ENCODE measurements around the gene C1QL3.

Gene C1QL3

GRCh38 chr10:16518822-16519221, 2.9 kb downstream of the C1QL3 start:
- no peak for TF ChIP-seq CTCF (IDR thresholded peaks at IDR 0.05; ENCODE audit: low read length)
- TF ChIP-seq EZH2phosphoT487 (IDR thresholded peaks at IDR 0.05; ENCODE audit: low read length), result no peak
- TF ChIP-seq EZH2 (optimal IDR thresholded peaks at IDR 0.05; ENCODE audit: low read depth, low read length), result no peak
- Histone ChIP-seq H3K4me3 (ENCODE audit: low read length) (no peak overlapping the region), H3K27me3 (replicated peaks; ENCODE audit: insufficient read depth, low read length) (no peaks in the 10 kb centered on the region), H3K36me3 (replicated peaks; ENCODE audit: insufficient read depth, low read length) (no peaks in the 10 kb centered on the region), H3K4me1 (ENCODE audit: low read length) (no peaks in the 10 kb centered on the region), H2AFZ (ENCODE audit: low read length) (no peak overlapping the region), H3F3A (ENCODE audit: insufficient read depth, low read length) (no peaks in the 10 kb centered on the region), H3K9me2 (replicated peaks; ENCODE audit: insufficient read depth, low read length) (no peaks in the 10 kb centered on the region), H3K27ac (ENCODE audit: low read length) (no peak overlapping the region), H3K9ac (ENCODE audit: low read length) (no peak overlapping the region), H3K79me2 (ENCODE audit: low read length) (no peaks in the 10 kb centered on the region), H3K9me3 (replicated peaks; ENCODE audit: insufficient read depth, low read length) (no peaks in the 10 kb centered on the region), H4K20me1 (ENCODE audit: insufficient read depth, low read length) (no peaks in the 10 kb centered on the region), H3K4me2 (ENCODE audit: low read depth, low read length) (no peak overlapping the region)
- no peak for DNase-seq

- Histone ChIP-seq H3K4me2 (ENCODE audit: low read depth, low read length) (no peak overlapping the region), H3K9ac (ENCODE audit: low read length) (no peak overlapping the region), H3K36me3 (replicated peaks; ENCODE audit: insufficient read depth, low read length) (no peaks in the 10 kb centered on the region), H3K9me3 (replicated peaks; ENCODE audit: insufficient read depth, low read length) (no peaks in the 10 kb centered on the region), H3K79me2 (ENCODE audit: low read length) (no peaks in the 10 kb centered on the region), H4K20me1 (ENCODE audit: insufficient read depth, low read length) (no peaks in the 10 kb centered on the region), H3K4me1 (ENCODE audit: low read length) (no peaks in the 10 kb centered on the region), H3K27ac (ENCODE audit: low read length) (no peak overlapping the region), H3K27me3 (replicated peaks; ENCODE audit: insufficient read depth, low read length) (no peaks in the 10 kb centered on the region), H3K4me3 (ENCODE audit: low read length) (no peak overlapping the region), H3K9me2 (replicated peaks; ENCODE audit: insufficient read depth, low read length) (no peaks in the 10 kb centered on the region), H2AFZ (ENCODE audit: low read length) (no peak overlapping the region), H3F3A (ENCODE audit: insufficient read depth, low read length) (no peaks in the 10 kb centered on the region)
- TF ChIP-seq CTCF (IDR thresholded peaks at IDR 0.05; ENCODE audit: low read length), result no peak
- no peak for TF ChIP-seq EZH2phosphoT487 (IDR thresholded peaks at IDR 0.05; ENCODE audit: low read length)
- no peak for TF ChIP-seq EZH2 (optimal IDR thresholded peaks at IDR 0.05; ENCODE audit: low read depth, low read length)
- DNase-seq, result no peak
Measured at GRCh38 chr10:16510843-16511242, 10.8 kb downstream of the C1QL3 start.

- H3K79me2 ChIP-seq (ENCODE audit: low read length), result no peaks in the 10 kb centered on the region
- no peaks in the 10 kb centered on the region for H4K20me1 ChIP-seq (ENCODE audit: insufficient read depth, low read length)
- H3F3A ChIP-seq (ENCODE audit: insufficient read depth, low read length), result no peaks in the 10 kb centered on the region
- no peak overlapping the region for H2AFZ ChIP-seq (ENCODE audit: low read length)
- H3K27me3 ChIP-seq (replicated peaks; ENCODE audit: insufficient read depth, low read length), result no peaks in the 10 kb centered on the region
- no peak for DNase-seq
- H3K9me2 ChIP-seq (replicated peaks; ENCODE audit: insufficient read depth, low read length), result no peaks in the 10 kb centered on the region
- TF ChIP-seq EZH2 (optimal IDR thresholded peaks at IDR 0.05; ENCODE audit: low read depth, low read length) (no peak), EZH2phosphoT487 (IDR thresholded peaks at IDR 0.05; ENCODE audit: low read length) (no peak), CTCF (IDR thresholded peaks at IDR 0.05; ENCODE audit: low read length) (no peak)
- H3K4me3 ChIP-seq (ENCODE audit: low read length), result no peak overlapping the region
- H3K4me1 ChIP-seq (ENCODE audit: low read length), result no peaks in the 10 kb centered on the region
- no peaks in the 10 kb centered on the region for H3K9me3 ChIP-seq (replicated peaks; ENCODE audit: insufficient read depth, low read length)
- H3K36me3 ChIP-seq (replicated peaks; ENCODE audit: insufficient read depth, low read length), result no peaks in the 10 kb centered on the region
- no peak overlapping the region for H3K9ac ChIP-seq (ENCODE audit: low read length)
- H3K4me2 ChIP-seq (ENCODE audit: low read depth, low read length), result no peak overlapping the region
- H3K27ac ChIP-seq (ENCODE audit: low read length), result no peak overlapping the region
Measured at GRCh38 chr10:16509996-16510395, 11.7 kb downstream of the C1QL3 start.
